ENCODE measurements around the gene CHKA.

The CHKA gene

DNA sequence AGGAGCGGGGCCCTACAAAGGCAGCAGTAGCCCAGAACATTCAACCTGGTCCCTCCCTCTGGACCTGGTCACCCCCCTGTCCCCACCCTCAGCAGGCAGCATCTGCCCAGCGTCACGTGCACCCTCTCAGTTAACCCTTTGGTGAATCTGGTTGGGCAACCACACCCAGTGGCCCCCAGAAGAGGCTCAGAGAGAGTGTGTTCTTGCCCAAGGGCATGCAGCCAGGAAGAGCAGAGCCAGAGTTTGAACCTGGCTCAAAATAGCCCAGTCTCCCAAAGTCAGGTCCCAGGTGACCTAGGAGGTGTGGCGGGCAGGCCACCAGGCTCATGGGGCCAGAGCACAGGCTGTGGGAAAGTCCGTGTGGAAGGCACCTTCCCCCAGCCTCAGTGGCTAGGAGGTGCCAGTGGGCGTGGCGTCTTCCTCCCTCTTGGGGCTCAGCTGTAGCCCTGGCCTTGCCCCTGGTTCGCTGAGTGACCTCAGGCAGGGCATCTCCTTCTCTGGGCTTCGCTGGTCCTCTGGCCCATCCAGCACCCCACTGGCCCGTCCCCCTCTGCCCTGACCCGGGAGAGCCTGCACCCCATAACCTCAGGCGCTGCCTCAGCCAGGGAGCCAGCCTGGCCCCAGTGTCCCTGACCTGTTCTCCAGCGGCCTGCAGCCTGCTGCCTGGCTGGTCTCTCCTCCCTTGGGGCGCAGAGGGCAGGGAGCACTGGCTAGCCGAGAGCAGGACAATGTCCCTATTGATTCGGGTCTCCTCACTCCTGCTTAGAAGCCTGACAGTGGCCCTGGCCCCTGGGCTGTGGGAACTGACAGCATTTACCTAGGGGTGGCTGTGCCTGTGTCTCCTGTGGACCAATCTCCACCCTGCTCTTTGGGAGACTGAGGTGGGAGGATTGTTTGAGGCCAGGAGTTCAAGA lies 104.0 kb downstream of the CHKA start:
- Histone ChIP-seq H3K36me3 (ENCODE audit: control insufficient read depth, insufficient read depth, low read length) (no peaks in the 10 kb centered on the region), H3K27ac (ENCODE audit: low read depth, low read length) (no peak overlapping the region), H3K9ac (ENCODE audit: low read length) (no peak overlapping the region), H3K9me3 (ENCODE audit: control insufficient read depth, insufficient read depth, low read depth, low read length) (no peaks in the 10 kb centered on the region), H3K27me3 (ENCODE audit: control insufficient read depth, insufficient read depth, low read length) (no peaks in the 10 kb centered on the region), H3K4me3 (ENCODE audit: low read depth, low read length) (no peak overlapping the region), H3K4me1 (ENCODE audit: control insufficient read depth, insufficient read depth, low read length) (peaks cover 12% of the 10 kb centered on the region)

- no peaks in the 10 kb centered on the region for H3K9me3 ChIP-seq (ENCODE audit: control insufficient read depth, insufficient read depth, low read depth, low read length)
- peaks cover 12% of the 10 kb centered on the region for H3K4me1 ChIP-seq (ENCODE audit: control insufficient read depth, insufficient read depth, low read length)
- H3K27ac ChIP-seq (ENCODE audit: low read depth, low read length), result no peak overlapping the region
- no peaks in the 10 kb centered on the region for H3K36me3 ChIP-seq (ENCODE audit: control insufficient read depth, insufficient read depth, low read length)
- H3K27me3 ChIP-seq (ENCODE audit: control insufficient read depth, insufficient read depth, low read length), result no peaks in the 10 kb centered on the region
- H3K9ac ChIP-seq (ENCODE audit: low read length), result no peak overlapping the region
- no peak overlapping the region for H3K4me3 ChIP-seq (ENCODE audit: low read depth, low read length)
Measured at GRCh38 chr11:68016161-68016903, 104.9 kb downstream of the CHKA start.

DNA sequence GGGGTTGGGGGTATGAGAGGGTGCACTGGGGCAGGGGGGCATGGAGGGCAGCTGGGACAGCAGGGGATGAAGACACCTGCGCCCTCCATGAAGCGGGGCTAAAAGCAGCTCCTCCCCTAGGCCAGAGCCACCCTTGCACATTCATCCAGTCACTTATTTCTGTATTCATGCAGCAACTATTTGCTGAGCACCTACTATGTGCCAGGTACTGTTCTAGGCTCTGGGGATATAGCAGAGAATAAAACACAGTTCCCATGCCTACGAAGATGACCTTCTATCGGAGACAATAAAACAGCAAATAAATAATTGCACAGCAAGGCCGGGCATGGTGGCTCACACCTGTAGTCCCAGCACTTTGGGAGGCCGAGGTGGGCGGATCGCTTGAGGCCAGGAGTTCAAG lies 105.7 kb downstream of the CHKA start:
- Histone ChIP-seq H3K27me3 (ENCODE audit: control insufficient read depth, insufficient read depth, low read length) (no peaks in the 10 kb centered on the region), H3K4me1 (ENCODE audit: control insufficient read depth, insufficient read depth, low read length) (peaks cover 11% of the 10 kb centered on the region), H3K27ac (ENCODE audit: low read depth, low read length) (no peak overlapping the region), H3K4me3 (ENCODE audit: low read depth, low read length) (no peak overlapping the region), H3K9me3 (ENCODE audit: control insufficient read depth, insufficient read depth, low read depth, low read length) (no peaks in the 10 kb centered on the region), H3K36me3 (ENCODE audit: control insufficient read depth, insufficient read depth, low read length) (no peaks in the 10 kb centered on the region), H3K9ac (ENCODE audit: low read length) (no peak overlapping the region)

- H3K27me3 ChIP-seq (ENCODE audit: control insufficient read depth, insufficient read depth, low read length), result no peaks in the 10 kb centered on the region
- no peak overlapping the region for H3K4me3 ChIP-seq (ENCODE audit: low read depth, low read length)
- H3K27ac ChIP-seq (ENCODE audit: low read depth, low read length), result no peak overlapping the region
- peaks cover 16% of the 10 kb centered on the region for H3K4me1 ChIP-seq (ENCODE audit: control insufficient read depth, insufficient read depth, low read length)
- H3K9ac ChIP-seq (ENCODE audit: low read length), result no peak overlapping the region
- H3K36me3 ChIP-seq (ENCODE audit: control insufficient read depth, insufficient read depth, low read length), result no peaks in the 10 kb centered on the region
- no peaks in the 10 kb centered on the region for H3K9me3 ChIP-seq (ENCODE audit: control insufficient read depth, insufficient read depth, low read depth, low read length)
Measured at GRCh38 chr11:68014947-68015447, 106.2 kb downstream of the CHKA start.

DNA sequence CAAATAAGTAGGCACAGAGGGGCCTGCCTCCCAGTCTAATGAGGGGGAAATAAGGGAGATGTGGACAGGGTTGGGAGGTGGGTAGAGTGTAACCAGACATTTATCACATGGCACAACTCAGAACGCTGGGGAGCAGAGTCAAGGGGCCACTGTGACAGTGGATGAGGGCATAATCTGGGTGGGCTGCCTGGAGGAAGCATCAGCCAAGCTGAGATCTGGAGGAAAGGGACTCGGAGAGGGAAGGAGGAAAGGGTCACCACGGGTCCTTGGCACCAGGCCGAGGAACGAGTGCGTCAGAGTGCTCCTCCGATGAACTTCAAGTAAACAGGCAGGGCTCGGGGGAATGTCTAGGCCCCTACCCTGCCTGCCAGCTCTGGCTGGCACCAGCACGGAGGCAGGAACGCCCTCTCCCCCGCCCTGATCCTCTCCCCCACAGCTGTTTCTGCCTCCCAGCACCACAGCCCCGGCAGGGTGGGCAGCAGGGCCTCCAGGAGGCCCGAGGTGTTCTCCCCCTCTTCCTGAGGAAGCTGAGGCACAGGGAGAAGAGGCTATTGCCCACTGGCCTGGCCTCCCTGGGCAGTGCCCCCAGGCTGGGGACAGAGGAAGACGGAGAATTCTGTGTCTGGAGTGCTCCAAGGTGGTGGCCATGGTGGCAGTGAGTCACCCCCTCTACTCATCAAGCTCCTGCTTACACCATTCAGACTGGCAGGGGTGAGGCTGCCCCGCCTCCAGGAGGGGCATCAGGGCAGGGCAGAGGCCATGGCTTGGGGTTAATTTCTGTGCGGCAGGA lies 106.8 kb downstream of the CHKA start:
- H3K9me3 ChIP-seq (ENCODE audit: control insufficient read depth, insufficient read depth, low read depth, low read length), result no peaks in the 10 kb centered on the region
- H3K4me1 ChIP-seq (ENCODE audit: control insufficient read depth, insufficient read depth, low read length), result peaks cover 21% of the 10 kb centered on the region
- H3K4me3 ChIP-seq (ENCODE audit: low read depth, low read length), result no peak overlapping the region
- no peak overlapping the region for H3K27ac ChIP-seq (ENCODE audit: low read depth, low read length)
- H3K9ac ChIP-seq (ENCODE audit: low read length), result no peak overlapping the region
- no peaks in the 10 kb centered on the region for H3K27me3 ChIP-seq (ENCODE audit: control insufficient read depth, insufficient read depth, low read length)
- no peaks in the 10 kb centered on the region for H3K36me3 ChIP-seq (ENCODE audit: control insufficient read depth, insufficient read depth, low read length)

GRCh38 chr11:68013611-68014156 lies 107.5 kb downstream of the CHKA start:
- no peaks in the 10 kb centered on the region for H3K27me3 ChIP-seq (ENCODE audit: control insufficient read depth, insufficient read depth, low read length)
- H3K36me3 ChIP-seq (ENCODE audit: control insufficient read depth, insufficient read depth, low read length), result no peaks in the 10 kb centered on the region
- H3K9ac ChIP-seq (ENCODE audit: low read length), result no peak overlapping the region
- no peaks in the 10 kb centered on the region for H3K9me3 ChIP-seq (ENCODE audit: control insufficient read depth, insufficient read depth, low read depth, low read length)
- no peak overlapping the region for H3K27ac ChIP-seq (ENCODE audit: low read depth, low read length)
- H3K4me1 ChIP-seq (ENCODE audit: control insufficient read depth, insufficient read depth, low read length), result peaks cover 21% of the 10 kb centered on the region
- H3K4me3 ChIP-seq (ENCODE audit: low read depth, low read length), result no peak overlapping the region

DNA sequence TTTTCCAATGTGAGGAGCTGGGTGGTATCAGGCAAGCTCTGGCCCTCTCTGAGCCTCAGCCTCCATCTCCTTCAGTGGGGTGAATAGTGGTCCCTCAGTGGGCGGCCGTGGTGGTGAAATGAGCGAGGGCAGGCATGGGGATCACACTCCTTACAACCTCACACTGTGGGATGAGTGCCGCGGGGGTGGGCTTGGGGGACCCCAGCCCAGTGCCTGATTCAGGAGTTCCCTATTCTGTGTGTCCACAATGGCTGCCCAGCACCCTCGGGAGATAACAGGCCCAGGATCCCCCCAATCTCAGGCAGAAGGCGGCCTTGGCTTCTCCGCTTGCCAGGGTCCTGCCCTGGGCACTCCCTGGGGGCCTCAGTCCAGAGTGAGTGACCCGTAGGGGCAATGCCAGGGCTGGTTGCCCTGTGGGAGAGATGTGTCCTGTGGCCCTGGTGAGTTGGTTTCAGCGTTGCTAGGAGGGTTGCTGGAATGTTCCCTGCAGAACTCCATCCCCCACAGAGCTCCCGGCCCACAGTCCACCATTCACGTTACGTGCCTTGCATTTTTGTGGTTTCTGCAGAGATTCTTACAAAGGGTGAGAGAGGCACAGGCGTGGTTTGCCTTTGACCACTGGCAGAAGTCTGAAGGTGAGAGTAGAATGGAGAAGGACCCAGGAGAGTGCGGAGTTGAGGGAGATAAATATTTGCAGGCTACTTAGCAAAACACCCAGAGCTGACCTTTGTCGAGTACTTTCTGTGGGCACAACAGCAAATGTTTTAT lies 108.2 kb downstream of the CHKA start:
- Histone ChIP-seq H3K27ac (ENCODE audit: low read depth, low read length) (no peak overlapping the region), H3K27me3 (ENCODE audit: control insufficient read depth, insufficient read depth, low read length) (no peaks in the 10 kb centered on the region), H3K36me3 (ENCODE audit: control insufficient read depth, insufficient read depth, low read length) (no peaks in the 10 kb centered on the region), H3K9ac (ENCODE audit: low read length) (no peak overlapping the region), H3K4me1 (ENCODE audit: control insufficient read depth, insufficient read depth, low read length) (peaks cover 21% of the 10 kb centered on the region), H3K4me3 (ENCODE audit: low read depth, low read length) (no peak overlapping the region), H3K9me3 (ENCODE audit: control insufficient read depth, insufficient read depth, low read depth, low read length) (no peaks in the 10 kb centered on the region)

GRCh38 chr11:68012044-68012842 lies 108.9 kb downstream of the CHKA start:
- H3K4me1 ChIP-seq (ENCODE audit: control insufficient read depth, insufficient read depth, low read length), result peaks cover 21% of the 10 kb centered on the region
- no peak overlapping the region for H3K27ac ChIP-seq (ENCODE audit: low read depth, low read length)
- no peaks in the 10 kb centered on the region for H3K27me3 ChIP-seq (ENCODE audit: control insufficient read depth, insufficient read depth, low read length)
- no peak overlapping the region for H3K9ac ChIP-seq (ENCODE audit: low read length)
- no peaks in the 10 kb centered on the region for H3K36me3 ChIP-seq (ENCODE audit: control insufficient read depth, insufficient read depth, low read length)
- H3K9me3 ChIP-seq (ENCODE audit: control insufficient read depth, insufficient read depth, low read depth, low read length), result no peaks in the 10 kb centered on the region
- H3K4me3 ChIP-seq (ENCODE audit: low read depth, low read length), result no peak overlapping the region

GRCh38 chr11:68011051-68011943 lies 109.9 kb downstream of the CHKA start:
- H3K27ac ChIP-seq (ENCODE audit: low read depth, low read length), result no peak overlapping the region
- no peak overlapping the region for H3K4me3 ChIP-seq (ENCODE audit: low read depth, low read length)
- H3K36me3 ChIP-seq (ENCODE audit: control insufficient read depth, insufficient read depth, low read length), result no peaks in the 10 kb centered on the region
- H3K27me3 ChIP-seq (ENCODE audit: control insufficient read depth, insufficient read depth, low read length), result no peaks in the 10 kb centered on the region
- H3K9ac ChIP-seq (ENCODE audit: low read length), result no peak overlapping the region
- peaks cover 16% of the 10 kb centered on the region for H3K4me1 ChIP-seq (ENCODE audit: control insufficient read depth, insufficient read depth, low read length)
- no peaks in the 10 kb centered on the region for H3K9me3 ChIP-seq (ENCODE audit: control insufficient read depth, insufficient read depth, low read depth, low read length)

All from HUES6 (cell line).